ENCODE data around the gene UBA52. TPM values are rescaled to one million over a fixed set of nuclear protein-coding genes. Genes with fewer than 3 reads are reported as not detected.

The UBA52 gene
- total and polyA plus RNA-seq, 10 of the 15 experiments (the other 5 are each of a cell fraction or from before 2014, with no cell fraction given): 1,131 to 2,392 (median 1,645) TPM

DNA sequence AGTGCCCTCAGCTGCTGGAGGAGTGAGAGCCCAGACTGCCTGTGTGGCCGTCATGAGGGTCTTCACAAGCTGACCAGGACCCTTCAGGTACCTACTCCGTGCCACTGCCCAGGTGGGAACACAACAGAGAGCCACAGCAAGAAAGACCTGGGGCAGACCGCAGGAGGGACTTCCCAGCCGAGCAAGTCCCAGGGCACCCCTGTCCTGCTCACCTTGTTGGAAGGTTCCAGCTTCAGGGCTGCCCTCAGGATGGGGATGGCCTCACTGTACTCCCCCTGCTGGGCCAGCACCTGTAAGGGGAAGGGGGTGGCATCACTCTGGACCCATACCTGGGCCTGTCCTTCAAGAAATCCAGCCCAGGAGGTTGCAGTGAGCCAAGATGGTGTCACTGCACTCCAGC lies 38.6 kb upstream of the UBA52 start:
- Histone ChIP-seq H3K9me3 (replicated peaks; ENCODE audit: control insufficient read depth, insufficient read depth, low read length) (no peaks in the 10 kb centered on the region), H3K4me3 (no peak overlapping the region), H3K36me3 (ENCODE audit: control insufficient read depth in 2 of 2, insufficient read depth in 2 of 2, low read length in 1 of 2) (peaks cover 6 to 21% of the 10 kb centered on the region in 2 experiments; a peak in 3 of 4 replicates), H3K27me3 (replicated peaks in 1 of 2; ENCODE audit: control insufficient read depth in 2 of 2, insufficient read depth in 2 of 2, low read length in 1 of 2) (no peaks in the 10 kb centered on the region), H4K20me1 (ENCODE audit: control insufficient read depth, insufficient read depth) (no peaks in the 10 kb centered on the region), H3K79me2 (ENCODE audit: control insufficient read depth, insufficient read depth, low read length) (no peaks in the 10 kb centered on the region), H3K9ac (ENCODE audit: control insufficient read depth, insufficient read depth, low read length) (no peak overlapping the region), H3K4me1 (ENCODE audit: control insufficient read depth, insufficient read depth, low read length) (no peaks in the 10 kb centered on the region), H3K4me2 (ENCODE audit: control insufficient read depth, insufficient read depth) (no peak overlapping the region), H3K27ac (ENCODE audit: control insufficient read depth, insufficient read depth) (no peak overlapping the region), H2AFZ (ENCODE audit: control insufficient read depth, low read depth, low read length) (no peak overlapping the region)
- intact Hi-C loops (cut with micrococcal nuclease; ENCODE audit: unreplicated experiment) (no loop called here), in situ Hi-C loops (cut with MboI) (no loop called here)
- SMC1A ChIA-PET (ENCODE audit: uncharacterized antibody, unreplicated experiment): no interaction called here
- ATAC-seq (no peak), DNase-seq (ENCODE audit: low read depth, low spot score) (no peak), FAIRE-seq (no peak)
- no TSS peak for BruUV-seq (replicated peaks)
- CTCF ChIA-PET: no interaction called here
- WGBS (ENCODE audit: insufficient coverage, insufficient replicate concordance, low lambda C conversion rate, missing lambda C conversion rate): 95% methylated on average over 4 of the region's 4 CpGs
- RAD21 ChIA-PET (ENCODE audit: unreplicated experiment): no interaction called here
- POLR2A ChIA-PET: no interaction called here
- TF ChIP-seq GABPA (IDR thresholded peaks at IDR 0.05; ENCODE audit: low read depth) (no peak), SPI1 (IDR thresholded peaks at IDR 0.05; ENCODE audit: borderline replicate concordance, insufficient read depth, low read depth, low read length) (no peak), NFYA (IDR thresholded peaks at IDR 0.05; ENCODE audit: borderline replicate concordance, low read depth, low read length) (no peak), EP300 (IDR thresholded peaks at IDR 0.05; ENCODE audit: borderline replicate concordance in 1 of 2, control insufficient read depth in 1 of 2, low read depth in 2 of 2, low read length in 2 of 2) (no peak), ASH2L (IDR thresholded peaks at IDR 0.05; ENCODE audit: borderline replicate concordance, low read depth) (no peak), RB1 (IDR thresholded peaks at IDR 0.05; ENCODE audit: borderline replicate concordance) (no peak), RFX5 (IDR thresholded peaks at IDR 0.05; ENCODE audit: low read depth, low read length) (no peak), BMI1 (IDR thresholded peaks at IDR 0.05; ENCODE audit: borderline replicate concordance) (no peak), MEF2A (IDR thresholded peaks at IDR 0.05; ENCODE audit: insufficient read depth, low read depth, low read length) (no peak), CHD4 (IDR thresholded peaks at IDR 0.05) (no peak)
- TF ChIP-seq, protein P1, sequence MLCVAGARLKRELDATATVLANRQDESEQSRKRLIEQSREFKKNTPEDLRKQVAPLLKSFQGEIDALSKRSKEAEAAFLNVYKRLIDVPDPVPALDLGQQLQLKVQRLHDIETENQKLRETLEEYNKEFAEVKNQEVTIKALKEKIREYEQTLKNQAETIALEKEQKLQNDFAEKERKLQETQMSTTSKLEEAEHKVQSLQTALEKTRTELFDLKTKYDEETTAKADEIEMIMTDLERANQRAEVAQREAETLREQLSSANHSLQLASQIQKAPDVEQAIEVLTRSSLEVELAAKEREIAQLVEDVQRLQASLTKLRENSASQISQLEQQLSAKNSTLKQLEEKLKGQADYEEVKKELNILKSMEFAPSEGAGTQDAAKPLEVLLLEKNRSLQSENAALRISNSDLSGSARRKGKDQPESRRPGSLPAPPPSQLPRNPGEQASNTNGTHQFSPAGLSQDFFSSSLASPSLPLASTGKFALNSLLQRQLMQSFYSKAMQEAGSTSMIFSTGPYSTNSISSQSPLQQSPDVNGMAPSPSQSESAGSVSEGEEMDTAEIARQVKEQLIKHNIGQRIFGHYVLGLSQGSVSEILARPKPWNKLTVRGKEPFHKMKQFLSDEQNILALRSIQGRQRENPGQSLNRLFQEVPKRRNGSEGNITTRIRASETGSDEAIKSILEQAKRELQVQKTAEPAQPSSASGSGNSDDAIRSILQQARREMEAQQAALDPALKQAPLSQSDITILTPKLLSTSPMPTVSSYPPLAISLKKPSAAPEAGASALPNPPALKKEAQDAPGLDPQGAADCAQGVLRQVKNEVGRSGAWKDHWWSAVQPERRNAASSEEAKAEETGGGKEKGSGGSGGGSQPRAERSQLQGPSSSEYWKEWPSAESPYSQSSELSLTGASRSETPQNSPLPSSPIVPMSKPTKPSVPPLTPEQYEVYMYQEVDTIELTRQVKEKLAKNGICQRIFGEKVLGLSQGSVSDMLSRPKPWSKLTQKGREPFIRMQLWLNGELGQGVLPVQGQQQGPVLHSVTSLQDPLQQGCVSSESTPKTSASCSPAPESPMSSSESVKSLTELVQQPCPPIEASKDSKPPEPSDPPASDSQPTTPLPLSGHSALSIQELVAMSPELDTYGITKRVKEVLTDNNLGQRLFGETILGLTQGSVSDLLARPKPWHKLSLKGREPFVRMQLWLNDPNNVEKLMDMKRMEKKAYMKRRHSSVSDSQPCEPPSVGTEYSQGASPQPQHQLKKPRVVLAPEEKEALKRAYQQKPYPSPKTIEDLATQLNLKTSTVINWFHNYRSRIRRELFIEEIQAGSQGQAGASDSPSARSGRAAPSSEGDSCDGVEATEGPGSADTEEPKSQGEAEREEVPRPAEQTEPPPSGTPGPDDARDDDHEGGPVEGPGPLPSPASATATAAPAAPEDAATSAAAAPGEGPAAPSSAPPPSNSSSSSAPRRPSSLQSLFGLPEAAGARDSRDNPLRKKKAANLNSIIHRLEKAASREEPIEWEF (IDR thresholded peaks at IDR 0.05; ENCODE audit: insufficient replicate concordance, low read depth, low read length): no peak
- TF ChIP-seq, protein P2, sequence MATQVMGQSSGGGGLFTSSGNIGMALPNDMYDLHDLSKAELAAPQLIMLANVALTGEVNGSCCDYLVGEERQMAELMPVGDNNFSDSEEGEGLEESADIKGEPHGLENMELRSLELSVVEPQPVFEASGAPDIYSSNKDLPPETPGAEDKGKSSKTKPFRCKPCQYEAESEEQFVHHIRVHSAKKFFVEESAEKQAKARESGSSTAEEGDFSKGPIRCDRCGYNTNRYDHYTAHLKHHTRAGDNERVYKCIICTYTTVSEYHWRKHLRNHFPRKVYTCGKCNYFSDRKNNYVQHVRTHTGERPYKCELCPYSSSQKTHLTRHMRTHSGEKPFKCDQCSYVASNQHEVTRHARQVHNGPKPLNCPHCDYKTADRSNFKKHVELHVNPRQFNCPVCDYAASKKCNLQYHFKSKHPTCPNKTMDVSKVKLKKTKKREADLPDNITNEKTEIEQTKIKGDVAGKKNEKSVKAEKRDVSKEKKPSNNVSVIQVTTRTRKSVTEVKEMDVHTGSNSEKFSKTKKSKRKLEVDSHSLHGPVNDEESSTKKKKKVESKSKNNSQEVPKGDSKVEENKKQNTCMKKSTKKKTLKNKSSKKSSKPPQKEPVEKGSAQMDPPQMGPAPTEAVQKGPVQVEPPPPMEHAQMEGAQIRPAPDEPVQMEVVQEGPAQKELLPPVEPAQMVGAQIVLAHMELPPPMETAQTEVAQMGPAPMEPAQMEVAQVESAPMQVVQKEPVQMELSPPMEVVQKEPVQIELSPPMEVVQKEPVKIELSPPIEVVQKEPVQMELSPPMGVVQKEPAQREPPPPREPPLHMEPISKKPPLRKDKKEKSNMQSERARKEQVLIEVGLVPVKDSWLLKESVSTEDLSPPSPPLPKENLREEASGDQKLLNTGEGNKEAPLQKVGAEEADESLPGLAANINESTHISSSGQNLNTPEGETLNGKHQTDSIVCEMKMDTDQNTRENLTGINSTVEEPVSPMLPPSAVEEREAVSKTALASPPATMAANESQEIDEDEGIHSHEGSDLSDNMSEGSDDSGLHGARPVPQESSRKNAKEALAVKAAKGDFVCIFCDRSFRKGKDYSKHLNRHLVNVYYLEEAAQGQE (IDR thresholded peaks at IDR 0.05; ENCODE audit: low read depth, low read length): no peak
- TF ChIP-seq, protein P3, sequence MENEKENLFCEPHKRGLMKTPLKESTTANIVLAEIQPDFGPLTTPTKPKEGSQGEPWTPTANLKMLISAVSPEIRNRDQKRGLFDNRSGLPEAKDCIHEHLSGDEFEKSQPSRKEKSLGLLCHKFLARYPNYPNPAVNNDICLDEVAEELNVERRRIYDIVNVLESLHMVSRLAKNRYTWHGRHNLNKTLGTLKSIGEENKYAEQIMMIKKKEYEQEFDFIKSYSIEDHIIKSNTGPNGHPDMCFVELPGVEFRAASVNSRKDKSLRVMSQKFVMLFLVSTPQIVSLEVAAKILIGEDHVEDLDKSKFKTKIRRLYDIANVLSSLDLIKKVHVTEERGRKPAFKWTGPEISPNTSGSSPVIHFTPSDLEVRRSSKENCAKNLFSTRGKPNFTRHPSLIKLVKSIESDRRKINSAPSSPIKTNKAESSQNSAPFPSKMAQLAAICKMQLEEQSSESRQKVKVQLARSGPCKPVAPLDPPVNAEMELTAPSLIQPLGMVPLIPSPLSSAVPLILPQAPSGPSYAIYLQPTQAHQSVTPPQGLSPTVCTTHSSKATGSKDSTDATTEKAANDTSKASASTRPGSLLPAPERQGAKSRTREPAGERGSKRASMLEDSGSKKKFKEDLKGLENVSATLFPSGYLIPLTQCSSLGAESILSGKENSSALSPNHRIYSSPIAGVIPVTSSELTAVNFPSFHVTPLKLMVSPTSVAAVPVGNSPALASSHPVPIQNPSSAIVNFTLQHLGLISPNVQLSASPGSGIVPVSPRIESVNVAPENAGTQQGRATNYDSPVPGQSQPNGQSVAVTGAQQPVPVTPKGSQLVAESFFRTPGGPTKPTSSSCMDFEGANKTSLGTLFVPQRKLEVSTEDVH (IDR thresholded peaks at IDR 0.05; ENCODE audit: low read depth, partially characterized antibody): no peak
